Fibroblast of the aortic adventitia (primary cell): Measurements from ENCODE around the gene ANKRD53. TPM values are rescaled to one million over a fixed set of nuclear protein-coding genes. Genes with fewer than 3 reads are reported as not detected.

Source experiments
- DNase-seq: peaks from one replicate; pipeline ENCODE4 v3.0.0-alpha.2; 2010; ENCODE audit warnings: low read depth
- H3K4me3 ChIP-seq: 2 replicates; pipeline ENCODE4 v1.5.1; 2011; ENCODE audit warnings: low read depth, mild to moderate bottlenecking, control low read depth, low read length, moderate library complexity
- CTCF ChIP-seq: IDR thresholded peaks from 2 replicates; pipeline ENCODE4 v1.5.1; 2011; ENCODE audit warnings: mild to moderate bottlenecking, low read length, control low read depth, inconsistent platforms; ENCODE audit not compliant: insufficient read depth
- total RNA-seq: library from RNA; depleted of rRNA; stranded (reverse); fragments of >200 nt; gene quantifications from 2 replicates; pipeline ENCODE4 v1.2.3, GENCODE V29; 2012; ENCODE audit warnings: low replicate concordance

The ANKRD53 gene
- total RNA-seq, 1 donor = 1.1 TPM

GRCh38 chr2:70956141-70956540 is 22.3 kb upstream of the ANKRD53 start:
- DNase-seq = no peak
- TF ChIP-seq CTCF = no peak
- H3K4me3 ChIP-seq = no peak overlapping the region

- no peak for DNase-seq
- H3K4me3 ChIP-seq = no peak overlapping the region
- TF ChIP-seq CTCF = no peak
Observed at GRCh38 chr2:70957798-70958197, 20.6 kb upstream of the ANKRD53 start.

- DNase-seq = no peak
- no peak for TF ChIP-seq CTCF
Observed at GRCh38 chr2:70958759-70959158, 19.7 kb upstream of the ANKRD53 start.

GRCh38 chr2:70959271-70959761 is 19.1 kb upstream of the ANKRD53 start:
- DNase-seq = no peak
- TF ChIP-seq CTCF = no peak
- H3K4me3 ChIP-seq = no peak overlapping the region

More at GRCh38 chr2:70958759-70959158, 19.7 kb upstream of the ANKRD53 start:
- no peak overlapping the region for H3K4me3 ChIP-seq

- no peak for TF ChIP-seq CTCF
- DNase-seq = no peak
- H3K4me3 ChIP-seq = no peak overlapping the region
Observed at GRCh38 chr2:70959851-70960832, 18.3 kb upstream of the ANKRD53 start.

- no peak overlapping the region for H3K4me3 ChIP-seq
- peak; percentile 9 for TF ChIP-seq CTCF
- no peak for DNase-seq
Observed at GRCh38 chr2:70960833-70961647, 17.4 kb upstream of the ANKRD53 start.
